GM19467 (cell line): ENCODE data around the gene AWAT1.
"Not testable (repeated sequence)": the region's sequence is repeated elsewhere in the genome, so short reads cannot be mapped to it uniquely, and the experiment has no call there.

ENCODE experiments used
- ATAC-seq: cut with Tn5 transposase; IDR thresholded peaks from one replicate; pipeline ENCODE4 v1.9.1; 2021; ENCODE audit warnings: mild to moderate bottlenecking, moderate library complexity; ENCODE audit not compliant: unreplicated experiment

Gene AWAT1

GRCh38 chrX:70234355-70234754 is at the start of gene AWAT1:
TSS of gene AWAT1 (plus strand) at chrX:70234655. CDS start at chrX:70234696, 41 bp downstream.
- no peak for ATAC-seq

- ATAC-seq = no peak
Observed at GRCh38 chrX:70190225-70190624, 44.2 kb upstream of the AWAT1 start.

GRCh38 chrX:70196961-70197720 is 37.3 kb upstream of the AWAT1 start:
- peak; percentile 76 for ATAC-seq

GRCh38 chrX:70201732-70202131 is 32.7 kb upstream of the AWAT1 start:
- no peak for ATAC-seq

- no peak for ATAC-seq
Observed at GRCh38 chrX:70208479-70208878, 26.0 kb upstream of the AWAT1 start.

GRCh38 chrX:70209570-70209969 is 24.9 kb upstream of the AWAT1 start:
- not testable (repeated sequence) for ATAC-seq

- no peak for ATAC-seq
Observed at GRCh38 chrX:70219938-70220764, 14.3 kb upstream of the AWAT1 start.

- ATAC-seq = no peak
Observed at GRCh38 chrX:70226048-70226447, 8.4 kb upstream of the AWAT1 start.

GRCh38 chrX:70226687-70227086 is 7.8 kb upstream of the AWAT1 start:
- no peak for ATAC-seq

- no peak for ATAC-seq
Observed at GRCh38 chrX:70231666-70232065, 2.8 kb upstream of the AWAT1 start.

GRCh38 chrX:70240751-70241150 is 6.3 kb downstream of the AWAT1 start:
- no peak for ATAC-seq

- ATAC-seq = no peak
Observed at GRCh38 chrX:70241501-70241900, 7.0 kb downstream of the AWAT1 start.

- ATAC-seq = not testable (repeated sequence)
Observed at GRCh38 chrX:70243601-70244000, 9.1 kb downstream of the AWAT1 start.

- ATAC-seq = no peak
Observed at GRCh38 chrX:70244881-70245280, 10.4 kb downstream of the AWAT1 start.

- no peak for ATAC-seq
Observed at GRCh38 chrX:70247252-70247651, 12.8 kb downstream of the AWAT1 start.

- ATAC-seq = no peak
Observed at GRCh38 chrX:70252491-70252890, 18.0 kb downstream of the AWAT1 start.

GRCh38 chrX:70253377-70254062 is 19.1 kb downstream of the AWAT1 start:
- ATAC-seq = no peak

GRCh38 chrX:70254063-70254400 is 19.6 kb downstream of the AWAT1 start:
- ATAC-seq = no peak

- ATAC-seq = no peak
Observed at GRCh38 chrX:70254909-70255308, 20.5 kb downstream of the AWAT1 start.

- no peak for ATAC-seq
Observed at GRCh38 chrX:70255452-70255851, 21.0 kb downstream of the AWAT1 start.

- ATAC-seq = no peak
Observed at GRCh38 chrX:70257423-70258288, 23.2 kb downstream of the AWAT1 start.
